Hepatocyte (in vitro differentiated cells): ENCODE results near the gene TAF4. TPM values are rescaled to one million over a fixed set of nuclear protein-coding genes. Genes with fewer than 3 reads are reported as not detected.

Experiments
- DNase-seq: peaks from one replicate; pipeline ENCODE4 v3.0.0-alpha.2; 2016; ENCODE audit warnings: low spot score
- H2AFZ ChIP-seq: fragments of 200-600 bp; sonication (generic); 2 replicates; pipeline ENCODE4 v1.6.0; 2016; ENCODE audit warnings: antibody characterized with exemption, mild to moderate bottlenecking
- H3K27ac ChIP-seq: fragments of 200-600 bp; sonication (generic); 2 replicates; pipeline ENCODE4 v1.5.1; 2016; ENCODE audit warnings: mild to moderate bottlenecking
- H3K27me3 ChIP-seq: fragments of 200-600 bp; sonication (generic); 2 replicates; pipeline ENCODE4 v1.6.1; 2016
- H3K36me3 ChIP-seq: fragments of 200-600 bp; sonication (generic); replicated peaks from 2 replicates; pipeline ENCODE4 v1.5.1; 2016; ENCODE audit warnings: low read depth; ENCODE audit not compliant: insufficient read depth
- H3K4me1 ChIP-seq: fragments of 200-600 bp; sonication (generic); 2 replicates; pipeline ENCODE4 v1.5.1; 2016; ENCODE audit warnings: mild to moderate bottlenecking, moderate library complexity; ENCODE audit not compliant: insufficient read depth
- H3K4me2 ChIP-seq: fragments of 200-600 bp; sonication (generic); 2 replicates; pipeline ENCODE4 v1.6.0; 2016
- H3K4me3 ChIP-seq: fragments of 200-600 bp; sonication (generic); 2 replicates; pipeline ENCODE4 v1.5.1; 2016; ENCODE audit warnings: mild to moderate bottlenecking
- H3K79me2 ChIP-seq: fragments of 200-600 bp; sonication (generic); 2 replicates; pipeline ENCODE4 v1.6.0; 2017; ENCODE audit warnings: mild to moderate bottlenecking
- H3K9me2 ChIP-seq: fragments of 200-600 bp; sonication (generic); replicated peaks from 2 replicates; pipeline ENCODE4 v1.6.0; 2017; ENCODE audit warnings: mild to moderate bottlenecking; ENCODE audit not compliant: insufficient read depth
- H3K9me3 ChIP-seq: fragments of 200-600 bp; sonication (generic); 2 replicates; pipeline ENCODE4 v1.5.1; 2016; ENCODE audit warnings: low read depth, mild to moderate bottlenecking
- H4K20me1 ChIP-seq: fragments of 200-600 bp; sonication (generic); 2 replicates; pipeline ENCODE4 v1.6.0; 2016; ENCODE audit warnings: mild to moderate bottlenecking; ENCODE audit not compliant: insufficient read depth, poor library complexity, severe bottlenecking
- CTCF ChIP-seq: fragments of 200-600 bp; sonication (generic); IDR thresholded peaks from 2 replicates; pipeline ENCODE4 v1.5.1; 2016; ENCODE audit warnings: antibody characterized with exemption, mild to moderate bottlenecking; ENCODE audit not compliant: poor library complexity
- EZH2 ChIP-seq: fragments of 200-600 bp; sonication (generic); IDR thresholded peaks from 2 replicates; pipeline ENCODE4 v1.6.1; 2016; ENCODE audit warnings: antibody characterized with exemption, mild to moderate bottlenecking, borderline replicate concordance
- EZH2phosphoT487 ChIP-seq: fragments of 200-600 bp; sonication (generic); IDR thresholded peaks from one replicate; pipeline ENCODE4 v1.6.1; 2018; ENCODE audit warnings: antibody characterized with exemption, mild to moderate bottlenecking, low read depth, moderate library complexity; ENCODE audit not compliant: unreplicated experiment, severe bottlenecking
- WGBS: methylation state at CpG from one replicate; pipeline ENCODE4 v1.1.6; 2016; ENCODE audit warnings: low lambda C conversion rate; ENCODE audit errors: missing lambda C conversion rate; 5-methylcytosine and 5-hydroxymethylcytosine counted together
- polyA plus RNA-seq: library from polyadenylated mRNA; unstranded; fragments of >200 nt; fragmentation: Nextera tagmentation; extraction: Ambion mirVana; gene quantifications from 2 replicates; pipeline ENCODE4 v1.2.1, GENCODE V29; 2016
- total RNA-seq: library from RNA; depleted of rRNA; stranded (reverse); fragments of >200 nt; gene quantifications from 2 replicates; pipeline ENCODE4 v1.2.3, GENCODE V29; 2014

TAF4 gene
- total and polyA plus RNA-seq, 2 experiments from 2014 or later = 2.9 to 6.6 TPM

GRCh38 chr20:61951695-61952533, 113.8 kb downstream of the TAF4 start:
- Histone ChIP-seq H3K27ac (no peak overlapping the region), H4K20me1 (no peaks in the 10 kb centered on the region), H3K36me3 (no peaks in the 10 kb centered on the region), H3K79me2 (no peaks in the 10 kb centered on the region), H3K9me2 (no peaks in the 10 kb centered on the region), H3K4me2 (no peak overlapping the region), H3K4me1 (peaks cover 9% of the 10 kb centered on the region), H3K27me3 (peaks cover 6% of the 10 kb centered on the region), H3K9me3 (no peaks in the 10 kb centered on the region), H2AFZ (no peak overlapping the region), H3K4me3 (no peak overlapping the region)
- peak; percentile 69 for DNase-seq
- TF ChIP-seq EZH2phosphoT487 = no peak
- TF ChIP-seq CTCF = no peak
- no peak for TF ChIP-seq EZH2
- 53% methylated on average over 21 of the region's 22 CpGs for WGBS

- TF ChIP-seq EZH2phosphoT487 (no peak), EZH2 (no peak), CTCF (no peak)
- Histone ChIP-seq H3K27me3 (peaks cover 6% of the 10 kb centered on the region), H3K9me2 (no peaks in the 10 kb centered on the region), H3K79me2 (no peaks in the 10 kb centered on the region), H2AFZ (no peak overlapping the region), H3K4me2 (no peak overlapping the region), H4K20me1 (no peaks in the 10 kb centered on the region), H3K36me3 (no peaks in the 10 kb centered on the region), H3K4me1 (no peaks in the 10 kb centered on the region), H3K4me3 (no peak overlapping the region), H3K27ac (no peak overlapping the region), H3K9me3 (no peaks in the 10 kb centered on the region)
- no peak for DNase-seq
- WGBS = 85% methylated on average over 5 of the region's 7 CpGs
Measured at GRCh38 chr20:61950641-61951071, 115.0 kb downstream of the TAF4 start.

- Histone ChIP-seq H3K36me3 (no peaks in the 10 kb centered on the region), H3K9me3 (no peaks in the 10 kb centered on the region), H3K27ac (no peak overlapping the region), H2AFZ (no peak overlapping the region), H3K9me2 (no peaks in the 10 kb centered on the region), H3K4me3 (no peak overlapping the region), H3K4me2 (no peak overlapping the region), H4K20me1 (no peaks in the 10 kb centered on the region), H3K4me1 (no peaks in the 10 kb centered on the region), H3K27me3 (peaks cover under 1% of the 10 kb centered on the region), H3K79me2 (no peaks in the 10 kb centered on the region)
- WGBS = 89% methylated on average over 21 of the region's 21 CpGs
- TF ChIP-seq CTCF = no peak
- no peak for TF ChIP-seq EZH2phosphoT487
- TF ChIP-seq EZH2 = no peak
- no peak for DNase-seq
Measured at GRCh38 chr20:61949714-61950640, 115.7 kb downstream of the TAF4 start.
